Measurements from ENCODE around the gene DNM1.
"Not testable (repeated sequence)": the region's sequence is repeated elsewhere in the genome, so short reads cannot be mapped to it uniquely, and the experiment has no call there.

DNM1 gene

DNA sequence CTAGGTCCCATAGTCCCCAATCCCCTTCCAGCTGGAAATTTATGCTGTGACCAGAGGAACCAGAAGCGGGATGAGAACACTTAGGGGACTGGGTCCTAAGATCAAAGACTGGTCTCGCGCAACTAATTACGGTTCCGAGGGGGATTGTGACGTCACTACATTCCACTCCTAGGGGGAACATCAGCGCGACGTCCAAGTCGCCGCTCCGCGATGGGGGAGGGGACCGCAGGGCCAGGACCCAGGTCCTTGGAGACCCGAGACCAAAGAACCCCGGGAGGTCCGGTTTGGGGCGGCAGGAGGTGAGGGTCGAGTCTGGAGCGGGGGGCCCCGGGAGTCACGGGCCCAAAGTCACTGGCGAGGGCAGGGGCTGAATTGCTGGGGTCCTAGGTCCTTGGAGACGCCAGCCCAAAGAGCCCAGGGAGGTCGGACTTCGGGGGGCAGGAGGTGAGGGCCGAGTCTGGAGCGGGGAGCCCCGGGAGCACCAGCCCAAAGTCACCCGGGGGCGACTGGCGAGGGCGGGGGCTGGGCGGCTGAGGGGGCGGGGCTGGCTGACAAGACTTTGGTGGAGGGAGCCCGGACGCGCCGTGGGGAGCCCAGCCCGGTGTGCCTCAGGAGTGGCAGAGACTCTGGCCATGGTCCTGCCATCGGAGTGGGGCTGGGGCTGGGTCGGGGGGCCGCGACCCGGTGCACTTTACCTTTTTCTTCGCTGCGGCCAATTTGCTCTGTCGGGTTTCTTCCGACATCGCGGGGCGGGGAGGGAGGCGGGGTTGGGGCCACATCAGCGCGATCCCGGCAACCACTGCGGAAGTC is 72.2 kb downstream of the DNM1 start, which contains the start of gene GOLGA2:
Gene GOLGA2, minus strand, starts transcription at position 810 of the 810 bp plus-strand sequence. Its CDS starts 31 bp downstream, at position 779.
- peak within 1 kb of the TSS; percentile 81 for H3K27ac ChIP-seq

DNA sequence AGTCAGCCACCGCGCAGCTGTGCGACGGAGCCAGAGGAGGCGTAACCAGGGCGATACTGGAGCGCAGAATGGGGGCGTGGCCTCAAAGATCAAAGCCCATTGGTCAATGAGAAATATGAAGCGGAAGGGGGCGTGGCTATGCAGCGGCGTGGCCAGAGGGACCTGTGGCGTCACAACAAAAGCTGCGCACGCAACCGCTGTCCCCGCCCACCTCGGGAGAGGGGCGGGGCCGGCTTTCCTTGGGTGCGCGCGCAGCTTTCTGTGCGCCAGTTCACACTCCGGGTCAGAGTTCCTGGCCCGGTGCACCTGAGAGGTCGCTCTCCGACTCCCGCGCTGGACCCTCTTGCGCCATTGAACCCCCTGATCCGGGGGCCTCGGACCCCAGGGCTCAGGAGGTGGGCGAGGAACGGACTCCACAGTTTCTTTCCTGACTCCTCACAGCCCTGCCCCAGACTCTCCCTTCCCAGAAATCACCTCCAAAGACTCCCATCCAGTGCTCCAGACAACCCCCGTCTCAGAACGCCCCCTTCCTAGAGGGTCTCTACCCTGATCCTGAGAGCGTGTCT is 72.9 kb downstream of the DNM1 start, which contains the start of gene SWI5:
Gene SWI5, plus strand, starts transcription at position 269 of the 566 bp plus-strand sequence.
- CTCF ChIA-PET, result interaction anchor here (0.5 to 1.5 kb wide), 2 partner anchors 65 to 1560 kb away, joined by 3 to 5 read pairs; no protein-coding TSS in a partner anchor
- TF ChIP-seq CTCF (conservative IDR thresholded peaks at IDR 0.05; ENCODE audit: low read depth), result no peak
- POLR2A ChIA-PET (ENCODE audit: low non-redundant PET), result interaction anchor here (0.6 to 1.0 kb wide), 8 partner anchors 11 to 179 kb away, joined by 3 to 4 read pairs (median 4); partner anchors contain the start of gene CERCAM
- peak; percentile 100 for DNase-seq (ENCODE audit: low spot score)
- peak within 1 kb of the TSS; percentile 81 for H3K27ac ChIP-seq

More for the DNA sequence above, 72.2 kb downstream of the DNM1 start, which contains the start of gene GOLGA2:
- ChIA-PET POLR2A (ENCODE audit: low non-redundant PET) (interaction anchor here (0.6 to 1.0 kb wide), 8 partner anchors 11 to 179 kb away, joined by 3 to 4 read pairs (median 4); partner anchors contain the start of gene CERCAM), CTCF (interaction anchor here (1.5 kb wide), 1 partner anchor 66 kb away, joined by 5 read pairs; no protein-coding TSS in a partner anchor)
- DNase-seq (ENCODE audit: low spot score), result peak; percentile 80
- no peak for TF ChIP-seq CTCF (conservative IDR thresholded peaks at IDR 0.05; ENCODE audit: low read depth)

- DNase-seq (ENCODE audit: low spot score), result peak; percentile 78
- TF ChIP-seq CTCF (conservative IDR thresholded peaks at IDR 0.05; ENCODE audit: low read depth), result no peak
- peak overlapping the region; percentile 81 for H3K27ac ChIP-seq
- ChIA-PET CTCF (interaction anchor here (0.5 to 1.5 kb wide), 3 partner anchors 57 to 1559 kb away, joined by 3 to 5 read pairs (median 3); no protein-coding TSS in a partner anchor), POLR2A (ENCODE audit: low non-redundant PET) (interaction anchor here (0.6 to 1.0 kb wide), 5 partner anchors 16 to 592 kb away, joined by 3 to 4 read pairs (median 3); partner anchors contain the start of gene CERCAM)
Observed at GRCh38 chr9:128276574-128277270, 73.5 kb downstream of the DNM1 start.

- CTCF ChIA-PET; DNase-seq (ENCODE audit: low spot score); POLR2A ChIA-PET (ENCODE audit: low non-redundant PET): not testable (repeated sequence)
- peak overlapping the region; percentile 33 for H3K27ac ChIP-seq
Observed at GRCh38 chr9:128279088-128280073, 76.2 kb downstream of the DNM1 start.

- CTCF ChIA-PET, result no interaction called here
- peak overlapping the region; percentile 33 for H3K27ac ChIP-seq
- no peak for TF ChIP-seq CTCF (conservative IDR thresholded peaks at IDR 0.05; ENCODE audit: low read depth)
- no peak for DNase-seq (ENCODE audit: low spot score)
- POLR2A ChIA-PET (ENCODE audit: low non-redundant PET), result no interaction called here
Observed at GRCh38 chr9:128280084-128280622, 77.0 kb downstream of the DNM1 start.

DNA sequence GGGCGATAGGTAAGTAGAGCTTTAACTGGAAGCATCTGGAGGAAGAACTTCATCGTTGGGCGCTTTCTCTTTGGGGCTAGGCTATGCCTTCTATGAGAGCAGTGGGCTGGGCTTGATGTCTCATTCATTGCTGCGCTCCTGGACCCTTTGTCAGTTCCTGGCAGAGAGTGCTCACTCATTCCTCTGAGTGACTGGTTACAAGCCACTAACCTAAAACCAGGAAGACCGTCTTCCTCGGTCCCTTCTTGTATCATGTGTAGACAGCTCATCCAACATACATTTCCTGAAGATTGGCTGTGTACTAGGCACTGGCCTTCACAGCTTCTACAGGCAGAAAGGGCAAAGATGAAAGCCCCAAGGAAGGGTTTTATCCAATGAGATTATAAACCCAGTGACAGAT is 79.3 kb downstream of the DNM1 start:
- peak overlapping the region; percentile 1; the same call in 1 of the 2 replicates for H3K27ac ChIP-seq
- POLR2A ChIA-PET (ENCODE audit: low non-redundant PET), result no interaction called here
- CTCF ChIA-PET, result no interaction called here
- no peak for TF ChIP-seq CTCF (conservative IDR thresholded peaks at IDR 0.05; ENCODE audit: low read depth)
- no peak for DNase-seq (ENCODE audit: low spot score)

All from RWPE1 (cell line).